GDM1 (cell line): ENCODE data around the gene TCF12.
"Not testable (repeated sequence)": the region's sequence is repeated elsewhere in the genome, so short reads cannot be mapped to it uniquely, and the experiment has no call there.

Experiments used
- DNase-seq: peaks from one replicate; lab custom pipeline; 2025; lab: John Stamatoyannopoulos, UW

TCF12 gene

DNA sequence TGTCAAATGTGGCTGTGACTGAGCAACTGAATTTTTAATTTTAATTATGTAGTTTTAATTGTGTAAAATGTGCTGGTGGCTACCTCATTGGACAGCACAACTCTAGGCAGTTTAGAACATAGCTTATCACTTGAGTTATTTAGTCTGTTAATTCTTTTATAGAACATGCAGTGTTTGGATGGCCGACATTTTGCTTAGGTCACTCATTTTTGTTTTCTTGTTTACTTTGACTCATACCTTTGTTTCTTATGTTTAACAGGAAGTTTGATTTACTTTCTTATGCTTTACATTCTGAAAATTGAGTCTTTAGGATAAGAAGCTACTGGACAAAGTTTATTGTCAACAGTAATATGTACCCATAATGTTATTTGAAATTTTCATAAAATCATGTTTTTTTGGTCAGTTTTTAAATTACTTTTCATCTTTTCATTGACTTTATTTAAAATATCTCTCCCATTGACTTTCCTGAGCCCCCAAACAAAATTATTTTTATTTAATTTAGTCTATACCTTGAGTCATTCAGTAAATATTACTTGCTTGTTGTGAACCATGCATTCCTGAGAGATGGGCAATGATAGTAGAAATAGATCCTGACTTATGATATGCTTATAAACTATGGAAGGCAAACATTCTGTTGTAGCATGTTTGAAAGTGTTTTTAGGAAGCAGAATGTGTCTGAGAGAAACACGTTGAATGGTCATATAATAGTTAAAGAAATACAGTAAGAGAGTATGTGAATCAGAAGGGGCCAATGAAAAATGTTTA, 60.6 kb downstream of the TCF12 start:
- no peak for DNase-seq

GRCh38 chr15:56980473-56980872, 62.0 kb downstream of the TCF12 start:
- DNase-seq: no peak

DNA sequence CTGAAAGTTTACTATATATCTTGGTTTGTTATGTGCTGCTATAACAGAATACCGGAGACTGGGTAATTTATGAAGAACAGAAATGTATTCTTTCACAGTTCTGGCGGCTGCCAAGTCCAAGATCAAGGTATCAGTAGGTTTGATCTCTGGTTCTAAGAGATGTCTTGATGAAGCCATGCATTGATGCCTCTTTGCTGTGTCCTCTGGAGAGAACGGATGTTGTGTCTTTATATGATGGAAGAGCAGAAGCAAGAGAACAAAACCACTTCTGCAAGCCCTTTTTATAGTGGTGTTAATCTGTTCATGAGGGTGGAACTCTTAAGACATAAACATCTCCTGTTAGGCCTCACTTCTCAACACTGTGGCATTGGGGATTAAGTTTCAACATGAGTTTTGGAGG, 62.7 kb downstream of the TCF12 start:
- DNase-seq: no peak

DNA sequence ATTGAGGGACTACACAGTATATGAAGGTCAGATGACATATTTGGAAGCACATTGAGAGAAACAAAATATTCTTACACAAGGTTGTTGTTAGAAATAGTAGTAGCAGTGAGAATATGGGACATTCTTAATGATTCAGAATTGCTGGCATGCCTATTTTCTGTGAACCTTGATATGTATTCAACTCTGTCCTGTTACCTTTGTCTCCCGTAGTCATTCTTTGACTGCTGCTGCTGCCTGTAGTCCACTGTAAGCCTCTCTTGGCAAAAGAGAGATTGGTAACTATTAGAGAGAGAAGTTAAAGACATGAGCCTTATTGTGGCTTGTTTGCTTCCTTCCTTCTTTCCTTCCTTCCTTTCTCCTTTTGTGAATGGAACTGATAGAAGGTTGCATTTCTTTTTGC, 64.5 kb downstream of the TCF12 start:
- no peak for DNase-seq

- no peak for DNase-seq
Measured at GRCh38 chr15:56984681-56985481, 66.4 kb downstream of the TCF12 start.

GRCh38 chr15:56985856-56986255, 67.4 kb downstream of the TCF12 start:
- DNase-seq: no peak

GRCh38 chr15:56987286-56987685, 68.8 kb downstream of the TCF12 start:
- DNase-seq: no peak

- DNase-seq: no peak
Measured at GRCh38 chr15:56988219-56988618, 69.8 kb downstream of the TCF12 start.

GRCh38 chr15:56989411-56989924, 71.0 kb downstream of the TCF12 start:
- no peak for DNase-seq

- no peak for DNase-seq
Measured at GRCh38 chr15:56991017-56991416, 72.6 kb downstream of the TCF12 start.

DNA sequence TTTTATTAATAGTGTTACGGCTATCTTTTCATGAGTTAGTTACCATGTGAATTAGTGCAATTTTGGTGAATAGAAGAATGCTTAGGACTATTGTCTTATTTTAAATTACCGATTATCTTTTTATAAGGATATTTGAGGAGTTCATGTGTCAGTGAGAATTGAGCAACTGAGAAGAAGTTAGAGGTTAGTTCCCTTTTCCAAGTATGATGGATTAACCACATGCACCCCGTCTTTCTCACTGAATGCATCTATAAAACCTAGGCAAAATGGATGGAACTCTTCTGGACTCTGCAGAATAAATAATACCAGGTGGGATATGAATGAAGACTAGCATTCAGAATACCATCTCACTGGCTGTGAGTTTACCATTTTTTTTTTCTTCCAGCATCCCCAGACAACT, 74.3 kb downstream of the TCF12 start:
- DNase-seq: no peak

- no peak for DNase-seq
Measured at GRCh38 chr15:56994280-56994679, 75.8 kb downstream of the TCF12 start.

GRCh38 chr15:56996093-56996492, 77.6 kb downstream of the TCF12 start:
- no peak for DNase-seq

DNA sequence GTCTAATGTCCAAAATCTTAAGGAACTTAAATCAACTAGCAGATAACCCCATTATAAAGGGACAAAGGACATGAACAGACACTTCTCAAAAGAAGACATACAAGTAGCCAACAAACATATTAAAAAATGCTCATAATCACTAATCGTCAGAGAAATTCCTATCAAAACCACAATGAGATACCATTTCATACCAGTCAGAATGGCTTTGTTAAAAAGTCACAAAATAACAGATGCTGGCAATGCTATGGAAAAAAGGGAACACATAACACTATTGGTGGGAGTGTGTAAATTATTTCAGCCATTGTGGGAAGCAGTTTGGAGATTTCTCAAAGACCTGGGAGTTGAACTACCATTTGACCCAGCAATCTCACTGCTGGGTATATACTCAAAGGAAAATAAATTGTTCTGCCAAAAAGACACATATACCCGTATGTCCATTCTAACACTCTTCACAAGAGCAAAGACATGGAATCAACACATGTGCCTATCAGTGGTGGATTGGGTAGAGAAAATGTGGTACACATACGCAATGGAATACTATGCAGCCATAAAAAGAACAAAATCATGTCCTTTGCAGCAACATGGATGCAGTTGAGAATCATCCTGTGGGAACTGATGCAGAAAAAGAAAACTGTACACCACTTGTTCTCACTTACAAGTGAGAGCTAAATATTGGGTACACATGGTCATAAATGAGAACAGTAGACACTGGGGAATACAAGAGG, 78.5 kb downstream of the TCF12 start:
- DNase-seq: no peak

DNA sequence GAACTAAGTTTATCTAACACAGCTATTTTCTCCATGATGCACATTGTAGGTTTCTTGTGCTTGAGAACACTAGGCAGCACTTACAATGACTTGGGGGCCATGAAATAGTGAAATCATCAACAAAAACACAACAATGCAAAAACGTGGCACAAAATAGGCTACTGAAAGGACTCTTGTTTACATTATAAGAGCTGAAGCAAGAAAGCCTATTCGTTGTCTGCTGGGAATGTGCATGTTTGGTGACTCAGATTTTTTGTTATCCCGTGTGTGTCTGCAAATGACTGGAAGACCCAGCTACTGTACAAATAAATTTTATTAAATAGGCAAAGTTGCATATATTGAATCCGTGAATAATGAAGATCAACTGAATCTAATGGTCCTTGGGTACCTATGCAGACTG, 85.0 kb downstream of the TCF12 start:
- DNase-seq: no peak

DNA sequence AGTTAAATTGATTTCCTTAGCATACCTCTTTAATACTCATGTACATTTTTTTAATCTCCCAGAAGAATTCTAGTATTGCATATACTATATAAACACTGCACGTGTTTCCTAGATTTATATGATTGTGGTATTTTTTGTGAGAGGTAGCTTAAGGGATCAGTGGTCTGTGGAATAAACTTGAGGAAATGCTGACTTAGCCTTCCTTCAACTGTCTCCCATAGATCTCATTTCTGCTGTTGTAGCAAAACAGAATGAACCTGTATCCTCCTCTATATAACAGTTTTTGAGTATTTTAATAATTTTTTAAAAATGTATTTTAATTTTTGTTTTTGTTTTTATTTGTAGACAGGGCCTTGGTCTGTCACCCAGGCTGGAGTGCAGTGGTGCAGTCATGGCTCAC, 86.8 kb downstream of the TCF12 start:
- DNase-seq: no peak

DNA sequence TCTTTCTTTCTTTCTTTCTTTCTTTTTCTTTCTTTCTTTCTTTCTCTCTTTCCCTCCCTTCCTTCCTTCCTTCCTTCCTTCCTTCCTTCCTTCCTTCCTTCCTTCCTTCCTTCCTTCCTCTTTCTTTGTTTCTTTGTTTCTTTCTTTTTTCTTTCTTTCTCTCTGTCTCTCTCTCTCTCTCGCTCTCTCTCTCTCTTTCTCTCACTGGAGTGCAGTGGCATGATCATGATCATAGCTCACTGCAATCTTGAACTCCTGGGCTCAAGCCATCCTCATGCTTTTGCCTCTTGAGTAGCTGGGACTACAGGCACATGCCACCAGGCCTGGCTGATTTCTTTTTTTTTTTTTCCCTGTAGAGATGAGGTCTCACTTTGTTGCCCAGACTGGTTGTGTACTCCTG, 89.4 kb downstream of the TCF12 start:
- not testable (repeated sequence) for DNase-seq

DNA sequence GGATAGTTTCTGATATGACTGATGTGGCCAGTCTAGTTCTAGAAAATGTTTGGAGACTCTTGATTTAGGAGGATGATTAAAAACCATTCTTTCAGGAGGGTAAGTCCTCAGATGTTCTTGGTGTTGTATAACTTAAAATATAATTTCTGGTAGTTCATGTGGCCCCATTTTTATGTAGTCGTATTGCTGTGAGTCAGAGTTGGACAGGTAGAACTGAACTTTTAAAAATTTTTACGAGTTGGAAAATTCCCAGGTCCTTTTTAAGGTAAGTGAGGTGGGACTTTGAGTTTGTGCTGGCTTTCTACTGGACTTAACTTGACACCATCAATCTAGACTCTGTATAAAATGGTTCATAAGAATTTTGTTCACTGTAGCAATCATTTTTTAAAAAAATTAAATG, 92.3 kb downstream of the TCF12 start:
- DNase-seq: no peak

DNA sequence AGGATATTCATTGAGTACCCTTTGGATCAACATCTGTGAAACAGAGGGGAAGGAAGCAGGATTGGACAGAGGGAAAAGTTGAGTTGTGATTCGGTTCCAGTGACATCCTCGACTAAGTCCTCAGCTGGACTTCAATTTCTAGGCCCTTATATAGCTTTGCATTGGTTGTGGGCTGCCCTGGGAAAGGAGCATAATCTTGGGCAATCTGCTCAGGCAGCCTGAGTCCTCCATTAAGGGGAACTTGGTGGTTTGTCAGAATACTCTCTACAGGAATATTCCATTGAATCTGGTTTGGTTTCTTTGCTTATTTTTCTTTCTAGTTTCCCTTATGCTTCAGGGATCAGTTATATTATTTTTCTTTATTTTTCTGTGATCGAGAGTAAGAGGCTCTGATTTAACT, 94.1 kb downstream of the TCF12 start:
- DNase-seq: no peak

DNA sequence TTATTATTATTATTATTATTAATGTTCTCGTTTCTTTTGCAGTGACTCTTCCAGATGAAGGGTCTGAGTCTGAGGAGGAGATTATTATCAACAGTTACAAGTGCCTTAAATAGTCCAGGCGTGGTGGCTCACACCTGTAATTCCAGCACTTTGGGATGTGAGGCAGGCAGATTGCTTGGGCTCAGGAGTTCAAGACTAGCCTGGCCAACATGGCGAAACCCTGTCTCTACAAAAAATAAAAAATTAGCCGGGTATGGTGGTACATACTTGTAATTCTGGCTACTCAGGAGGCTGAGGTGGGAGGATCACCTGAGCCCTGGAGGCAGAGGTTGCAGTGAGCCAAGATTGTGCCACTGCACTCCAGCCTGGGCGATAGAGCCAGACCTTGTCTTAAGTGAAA, 96.5 kb downstream of the TCF12 start:
- DNase-seq: not testable (repeated sequence)

DNA sequence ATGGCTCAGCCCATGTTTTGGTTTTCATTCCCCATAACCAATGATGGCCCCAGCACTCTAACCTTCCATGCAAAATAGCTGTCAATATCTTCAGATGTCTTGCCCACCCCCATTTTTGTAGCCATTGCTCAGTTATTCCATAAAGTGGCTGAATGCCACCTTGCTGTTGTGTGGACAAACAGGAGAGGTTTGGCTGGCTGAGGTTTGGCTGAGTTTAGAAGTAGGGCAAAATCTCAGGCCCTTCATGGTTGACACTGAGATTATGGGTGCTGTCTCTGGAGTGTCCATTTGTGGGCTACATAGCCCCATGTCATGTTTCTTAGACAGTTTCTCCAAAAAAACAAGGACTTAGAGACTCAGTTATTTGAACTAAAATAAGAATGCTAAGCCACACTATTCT, 96.9 kb downstream of the TCF12 start:
- DNase-seq: no peak

DNA sequence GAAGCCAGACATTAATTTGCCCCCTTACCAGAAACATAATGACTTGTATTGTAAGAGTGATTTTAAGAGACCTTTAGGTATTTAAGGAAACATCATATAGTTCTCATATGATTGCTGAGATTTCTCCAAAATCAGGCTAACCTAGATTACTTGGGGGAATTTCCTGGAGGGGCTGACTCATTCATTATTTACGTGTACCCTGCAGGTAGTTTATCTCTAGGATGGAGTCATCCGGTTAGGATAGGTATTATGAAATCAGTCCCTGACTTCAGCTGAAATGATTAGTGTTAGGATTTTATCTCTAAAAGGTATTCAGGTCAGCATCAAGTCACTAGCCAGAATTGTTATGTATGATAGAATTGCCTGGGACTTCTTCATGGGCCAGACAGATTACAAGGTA, 97.5 kb downstream of the TCF12 start:
- no peak for DNase-seq

- DNase-seq: no peak
Measured at GRCh38 chr15:57017024-57017423, 98.6 kb downstream of the TCF12 start.
